ENCODE data around the gene UBE3A. TPM values are rescaled to one million over a fixed set of nuclear protein-coding genes. Genes with fewer than 3 reads are reported as not detected.

Gene UBE3A
- total and polyA plus RNA-seq, 2 donors (not counting 1 experiment from before 2014, with no cell fraction given): 13.4 to 135 TPM

DNA sequence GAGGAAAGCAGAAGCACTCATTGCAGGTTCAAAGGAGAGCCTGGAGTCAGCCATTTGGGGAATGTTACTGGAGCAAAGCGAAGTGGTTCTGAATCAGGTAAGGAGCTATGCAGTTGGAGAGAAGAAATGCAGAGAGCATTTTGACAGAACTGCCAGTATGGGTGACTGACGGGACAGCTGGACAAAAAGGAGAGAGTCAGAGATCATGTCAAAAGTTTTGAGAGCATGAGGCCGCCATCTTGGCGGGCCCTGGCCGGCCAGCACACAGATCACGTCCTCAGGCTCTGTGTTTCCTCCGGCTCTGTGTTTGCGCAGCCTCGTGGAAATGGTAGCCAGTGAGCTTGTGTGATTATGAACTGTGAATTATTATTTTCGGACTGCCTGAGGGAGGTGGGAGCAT lies 29.8 kb upstream of the UBE3A start:
- WGBS (ENCODE audit: insufficient coverage): 96% methylated on average over 10 of the region's 10 CpGs

DNA sequence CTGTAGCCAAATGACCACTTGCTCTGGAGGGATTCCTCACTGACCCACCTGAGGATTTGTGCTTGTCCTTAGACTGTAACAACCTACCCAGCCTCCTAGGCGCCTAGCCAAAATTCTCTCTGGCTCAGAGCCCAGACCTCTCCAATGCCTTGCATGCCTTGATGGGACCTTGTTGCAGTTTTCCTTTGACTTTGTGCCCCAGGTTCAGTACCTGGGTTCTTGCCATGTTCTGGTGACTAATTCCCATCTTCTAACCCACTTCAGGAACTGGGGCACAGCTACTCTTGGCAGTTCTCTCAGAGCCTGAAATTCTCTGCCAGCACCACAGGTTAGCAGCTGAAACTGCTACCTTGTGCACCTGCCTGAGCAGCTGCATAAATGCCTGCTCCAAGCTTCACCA lies 27.0 kb upstream of the UBE3A start:
- intact Hi-C loops (cut with micrococcal nuclease): no loop called here
- ChIA-PET CTCF (no interaction called here), POLR2A (no interaction called here)
- TF ChIP-seq, protein P1, sequence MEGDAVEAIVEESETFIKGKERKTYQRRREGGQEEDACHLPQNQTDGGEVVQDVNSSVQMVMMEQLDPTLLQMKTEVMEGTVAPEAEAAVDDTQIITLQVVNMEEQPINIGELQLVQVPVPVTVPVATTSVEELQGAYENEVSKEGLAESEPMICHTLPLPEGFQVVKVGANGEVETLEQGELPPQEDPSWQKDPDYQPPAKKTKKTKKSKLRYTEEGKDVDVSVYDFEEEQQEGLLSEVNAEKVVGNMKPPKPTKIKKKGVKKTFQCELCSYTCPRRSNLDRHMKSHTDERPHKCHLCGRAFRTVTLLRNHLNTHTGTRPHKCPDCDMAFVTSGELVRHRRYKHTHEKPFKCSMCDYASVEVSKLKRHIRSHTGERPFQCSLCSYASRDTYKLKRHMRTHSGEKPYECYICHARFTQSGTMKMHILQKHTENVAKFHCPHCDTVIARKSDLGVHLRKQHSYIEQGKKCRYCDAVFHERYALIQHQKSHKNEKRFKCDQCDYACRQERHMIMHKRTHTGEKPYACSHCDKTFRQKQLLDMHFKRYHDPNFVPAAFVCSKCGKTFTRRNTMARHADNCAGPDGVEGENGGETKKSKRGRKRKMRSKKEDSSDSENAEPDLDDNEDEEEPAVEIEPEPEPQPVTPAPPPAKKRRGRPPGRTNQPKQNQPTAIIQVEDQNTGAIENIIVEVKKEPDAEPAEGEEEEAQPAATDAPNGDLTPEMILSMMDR (IDR thresholded peaks at IDR 0.05): no peak
- no peak for TF ChIP-seq EZH2 (IDR thresholded peaks at IDR 0.05; ENCODE audit: borderline replicate concordance, insufficient read depth, low read depth, low read length, poor library complexity, severe bottlenecking)
- Histone ChIP-seq H2AFZ (ENCODE audit: insufficient read depth, low read depth, low read length, poor library complexity, severe bottlenecking) (no peak overlapping the region), H3K9ac (ENCODE audit: low read length) (no peak overlapping the region), H3K9me3 (ENCODE audit: control extremely low read depth in 1 of 3, control insufficient read depth in 2 of 3, insufficient read depth in 1 of 3, low read length in 2 of 3) (peaks cover 0 to 9% (median 0%) of the 10 kb centered on the region in 3 donors), H3K4me2 (replicated peaks; ENCODE audit: low read depth, low read length, poor library complexity, severe bottlenecking) (no peak overlapping the region), H3K79me2 (ENCODE audit: control insufficient read depth, insufficient read depth, low read length) (no peaks in the 10 kb centered on the region), H3K4me1 (ENCODE audit: control insufficient read depth in 2 of 2, insufficient read depth in 2 of 2, low read length in 2 of 2) (no peaks in the 10 kb centered on the region), H3K27ac (ENCODE audit: low read length in 2 of 2) (no peak overlapping the region), H4K20me1 (ENCODE audit: control insufficient read depth, insufficient read depth, low read length, poor library complexity, severe bottlenecking) (no peaks in the 10 kb centered on the region), H3K27me3 (replicated peaks in 1 of 4; ENCODE audit: control extremely low read depth in 1 of 4, control insufficient read depth in 3 of 4, insufficient read depth in 4 of 4, low read length in 3 of 4) (no peaks in the 10 kb centered on the region), H3K36me3 (replicated peaks in 1 of 2; ENCODE audit: control extremely low read depth in 1 of 2, control insufficient read depth in 1 of 2, extremely low read depth in 1 of 2, insufficient read depth in 2 of 2, low read length in 1 of 2) (no peaks in the 10 kb centered on the region), H3K4me3 (ENCODE audit: control extremely low read depth in 1 of 5, extremely low read depth in 1 of 5, insufficient read depth in 1 of 5, low read depth in 2 of 5, low read length in 4 of 5) (no peak overlapping the region)
- ATAC-seq (ENCODE audit: low read depth) (no peak), DNase-seq (no peak)
- WGBS (ENCODE audit: insufficient coverage): 90% methylated on average over 1 of the region's 1 CpG
- Mint-ChIP-seq H3K4me1 (no peaks in the 10 kb centered on the region), H3K9me3 (ENCODE audit: insufficient read depth) (peaks cover 6% of the 10 kb centered on the region), H3K27ac (no peak overlapping the region), H3K27me3 (no peaks in the 10 kb centered on the region), H3K4me3 (no peak overlapping the region)

More for the DNA sequence above, 29.8 kb upstream of the UBE3A start:
- Histone ChIP-seq H3K4me3 (ENCODE audit: control extremely low read depth in 1 of 5, extremely low read depth in 1 of 5, insufficient read depth in 1 of 5, low read depth in 2 of 5, low read length in 4 of 5) (no peak overlapping the region), H3K9me3 (ENCODE audit: control extremely low read depth in 1 of 3, control insufficient read depth in 2 of 3, insufficient read depth in 1 of 3, low read length in 2 of 3) (peaks cover 2 to 18% (median 9%) of the 10 kb centered on the region in 3 donors), H3K9ac (ENCODE audit: low read length) (no peak overlapping the region), H3K27me3 (replicated peaks in 1 of 4; ENCODE audit: control extremely low read depth in 1 of 4, control insufficient read depth in 3 of 4, insufficient read depth in 4 of 4, low read length in 3 of 4) (no peaks in the 10 kb centered on the region), H3K79me2 (ENCODE audit: control insufficient read depth, insufficient read depth, low read length) (no peaks in the 10 kb centered on the region), H4K20me1 (ENCODE audit: control insufficient read depth, insufficient read depth, low read length, poor library complexity, severe bottlenecking) (no peaks in the 10 kb centered on the region), H3K4me1 (ENCODE audit: control insufficient read depth in 2 of 2, insufficient read depth in 2 of 2, low read length in 2 of 2) (no peaks in the 10 kb centered on the region), H2AFZ (ENCODE audit: insufficient read depth, low read depth, low read length, poor library complexity, severe bottlenecking) (no peak overlapping the region), H3K36me3 (replicated peaks in 1 of 2; ENCODE audit: control extremely low read depth in 1 of 2, control insufficient read depth in 1 of 2, extremely low read depth in 1 of 2, insufficient read depth in 2 of 2, low read length in 1 of 2) (no peaks in the 10 kb centered on the region), H3K4me2 (replicated peaks; ENCODE audit: low read depth, low read length, poor library complexity, severe bottlenecking) (no peak overlapping the region), H3K27ac (ENCODE audit: low read length in 2 of 2) (no peak overlapping the region)
- no peak for TF ChIP-seq EZH2 (IDR thresholded peaks at IDR 0.05; ENCODE audit: borderline replicate concordance, insufficient read depth, low read depth, low read length, poor library complexity, severe bottlenecking)
- TF ChIP-seq, protein P1 (IDR thresholded peaks at IDR 0.05): no peak
- POLR2A ChIA-PET: no interaction called here
- no peaks in the 10 kb centered on the region for H3K4me1 Mint-ChIP-seq
- intact Hi-C loops (cut with micrococcal nuclease): no loop called here
- no peaks in the 10 kb centered on the region for H3K27me3 Mint-ChIP-seq
- no peak overlapping the region for H3K27ac Mint-ChIP-seq
- no peak for ATAC-seq (ENCODE audit: low read depth)
- CTCF ChIA-PET: no interaction called here
- H3K4me3 Mint-ChIP-seq: no peak overlapping the region
- DNase-seq: no peak
- peaks cover 10% of the 10 kb centered on the region for H3K9me3 Mint-ChIP-seq (ENCODE audit: insufficient read depth)
